K562 (cell line): ENCODE data around the gene MIDN. TPM values are rescaled to one million over a fixed set of nuclear protein-coding genes. Genes with fewer than 3 reads are reported as not detected.

Experiments
- CBX3 ChIP-seq, 2 experiments: IDR thresholded peaks; 1 replicate in 1 of 2; 2 replicates in 1 of 2; pipeline ENCODE4 v1.6.1; 2012; ENCODE audit warnings: inconsistent platforms in 2 of 2, low read length in 2 of 2, borderline replicate concordance in 1 of 2, control low read depth in 1 of 2
- CC2D1A ChIP-seq: fragments of 450-650 bp; IDR thresholded peaks from 2 replicates; pipeline ENCODE4 v1.6.1; 2017; ENCODE audit warnings: mild to moderate bottlenecking
- FOSL1 ChIP-seq: fragments of 200-800 bp; sonication (Bioruptor generic); conservative IDR thresholded peaks from 2 replicates; pipeline ENCODE4 v1.6.1; 2016; ENCODE audit warnings: missing genetic modification characterization, missing compliant biosample characterization
- FOXA1 ChIP-seq: fragments of 450-650 bp; IDR thresholded peaks from 2 replicates; pipeline ENCODE4 v1.6.1; 2016; ENCODE audit warnings: mild to moderate bottlenecking, borderline replicate concordance
- FOXK1 ChIP-seq: sonication (generic); formaldehyde crosslinking; IDR thresholded peaks from 2 replicates; pipeline ENCODE4 v1.8.0; 2022; ENCODE audit warnings: missing genetic modification reagents, mild to moderate bottlenecking, borderline replicate concordance
- GTF2A2 ChIP-seq: IDR thresholded peaks from 2 replicates; pipeline ENCODE4 v1.6.1; 2016; ENCODE audit warnings: mild to moderate bottlenecking, missing genetic modification characterization, missing compliant biosample characterization
- HEY1 ChIP-seq: fragments of 250-450 bp; sonication (Bioruptor Pico); IDR thresholded peaks from 2 replicates; pipeline ENCODE4 v1.5.0; 2020; ENCODE audit warnings: mild to moderate bottlenecking, moderate library complexity, borderline replicate concordance
- HOXB6 ChIP-seq: fragments of 250-450 bp; sonication (Bioruptor Pico); IDR thresholded peaks from 2 replicates; pipeline ENCODE4 v1.5.1; 2022; ENCODE audit warnings: mild to moderate bottlenecking, borderline replicate concordance
- NONO ChIP-seq, 2 experiments: fragments of 200-400 bp in 1 of 2; fragments of 450-650 bp in 1 of 2; formaldehyde crosslinking in 1 of 2; IDR thresholded peaks; 2 replicates each; pipeline ENCODE4 v1.6.1; 2017; ENCODE audit warnings: low read depth in 2 of 2, mild to moderate bottlenecking in 2 of 2, moderate library complexity in 2 of 2, low read length in 1 of 2
- ZNF347 ChIP-seq: fragments of 450-650 bp; formaldehyde crosslinking; IDR thresholded peaks from 2 replicates; pipeline ENCODE4 v1.4.0; 2020; ENCODE audit warnings: low read depth, mild to moderate bottlenecking, moderate library complexity
- ZNF668 ChIP-seq: fragments of 250-450 bp; sonication (Bioruptor Pico); IDR thresholded peaks from 2 replicates; pipeline ENCODE4 v1.8.0; 2022; ENCODE audit warnings: mild to moderate bottlenecking, inconsistent platforms
- polyA plus RNA-seq, 8 experiments: library from polyadenylated mRNA; depleted of rRNA in 4 of 8; stranded (reverse) in 5 of 8; unstranded in 3 of 8; fragments of >200 nt; fragmentation: Nextera tagmentation in 2 of 8; fragmentation: Illumina TruSeq in 1 of 8; extraction: Ambion mirVana in 2 of 8; extraction: Trizol in 1 of 8; gene quantifications; 2 replicates each; pipeline versions ENCODE4 v1.2.1 to v1.2.3, GENCODE V29; 2011 to 2014; ENCODE audit warnings: inconsistent platforms in 1 of 8, missing spikeins in 1 of 8
- total RNA-seq, 7 experiments: library from RNA; depleted of rRNA in 6 of 7; stranded (reverse); fragments of >200 nt in 6 of 7; fragmentation: Illumina TruSeq in 2 of 7; extraction: Trizol in 2 of 7; gene quantifications; 2 replicates each; pipeline versions ENCODE4 v1.2.1 to v1.2.3, GENCODE V29; 2011 to 2021; ENCODE audit warnings: low replicate concordance in 1 of 7
- TF ChIP-seq, protein P1 (sequence below): fragments of 450-650 bp; IDR thresholded peaks from 2 replicates; pipeline ENCODE4 v1.6.1; 2018; ENCODE audit not compliant: partially characterized antibody
- TF ChIP-seq, protein P2 (sequence below), 2 experiments: IDR thresholded peaks in 1 of 2; conservative IDR thresholded peaks in 1 of 2; 2 replicates each; pipeline ENCODE4 v1.6.1; 2016; ENCODE audit warnings: low read depth in 2 of 2, mild to moderate bottlenecking in 1 of 2, missing compliant biosample characterization in 1 of 2, missing genetic modification characterization in 1 of 2, moderate library complexity in 1 of 2
- TF ChIP-seq, protein P3 (sequence below): fragments of 250-450 bp; sonication (Bioruptor Pico); IDR thresholded peaks from 2 replicates; pipeline ENCODE4 v1.9.0; 2021; ENCODE audit warnings: mild to moderate bottlenecking
- TF ChIP-seq, protein P4 (sequence below): fragments of 450-650 bp; conservative IDR thresholded peaks from 2 replicates; pipeline ENCODE4 v1.6.1; 2016; ENCODE audit warnings: missing genetic modification characterization, low read depth, mild to moderate bottlenecking, missing compliant biosample characterization, moderate library complexity
- TF ChIP-seq, protein P5 (sequence below): sonication (generic); formaldehyde crosslinking; IDR thresholded peaks from 2 replicates; pipeline ENCODE4 v1.8.1; 2023; ENCODE audit warnings: mild to moderate bottlenecking, missing genetic modification reagents

MIDN gene
- total and polyA plus RNA-seq, 9 of the 15 experiments (the other 6 are each of a cell fraction or from before 2014, with no cell fraction given): 0.17 to 120 (median 10.1) TPM

DNA sequence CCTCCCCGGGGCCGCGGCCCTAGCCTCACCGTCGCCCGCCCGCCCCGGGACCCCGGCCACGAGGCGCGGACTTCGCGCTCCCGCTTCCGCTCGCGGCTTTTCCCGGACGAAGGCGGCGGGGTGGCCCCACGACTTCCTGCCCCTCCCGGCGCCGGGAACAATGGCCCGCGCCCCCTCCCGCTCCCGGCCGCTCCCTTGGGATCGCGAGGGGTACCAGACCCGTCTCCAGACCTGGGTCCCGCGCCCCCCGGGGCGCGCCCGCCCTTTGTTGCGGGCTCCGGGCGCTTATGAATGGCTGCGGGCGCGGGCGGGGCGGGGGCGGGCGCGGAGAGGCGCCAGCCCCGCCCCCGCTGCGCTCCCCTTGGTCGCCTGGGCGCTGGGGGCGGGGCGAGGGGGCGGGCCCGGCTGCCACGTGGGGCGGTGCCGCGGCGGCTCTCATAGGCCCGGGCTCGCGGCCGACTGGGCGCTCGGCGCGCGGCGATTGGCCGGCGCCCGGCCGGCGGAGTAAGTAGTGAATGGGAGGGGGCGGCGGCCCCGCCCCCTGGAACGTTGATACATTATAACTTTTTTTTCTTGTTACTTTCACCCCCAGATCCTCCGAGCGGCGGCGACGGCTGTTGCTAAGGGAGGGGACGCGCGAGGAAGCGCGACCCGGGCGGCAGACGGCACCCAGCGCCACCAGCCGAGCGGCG is 1.1 kb downstream of the MIDN start (continued):
- TF ChIP-seq, protein P1, sequence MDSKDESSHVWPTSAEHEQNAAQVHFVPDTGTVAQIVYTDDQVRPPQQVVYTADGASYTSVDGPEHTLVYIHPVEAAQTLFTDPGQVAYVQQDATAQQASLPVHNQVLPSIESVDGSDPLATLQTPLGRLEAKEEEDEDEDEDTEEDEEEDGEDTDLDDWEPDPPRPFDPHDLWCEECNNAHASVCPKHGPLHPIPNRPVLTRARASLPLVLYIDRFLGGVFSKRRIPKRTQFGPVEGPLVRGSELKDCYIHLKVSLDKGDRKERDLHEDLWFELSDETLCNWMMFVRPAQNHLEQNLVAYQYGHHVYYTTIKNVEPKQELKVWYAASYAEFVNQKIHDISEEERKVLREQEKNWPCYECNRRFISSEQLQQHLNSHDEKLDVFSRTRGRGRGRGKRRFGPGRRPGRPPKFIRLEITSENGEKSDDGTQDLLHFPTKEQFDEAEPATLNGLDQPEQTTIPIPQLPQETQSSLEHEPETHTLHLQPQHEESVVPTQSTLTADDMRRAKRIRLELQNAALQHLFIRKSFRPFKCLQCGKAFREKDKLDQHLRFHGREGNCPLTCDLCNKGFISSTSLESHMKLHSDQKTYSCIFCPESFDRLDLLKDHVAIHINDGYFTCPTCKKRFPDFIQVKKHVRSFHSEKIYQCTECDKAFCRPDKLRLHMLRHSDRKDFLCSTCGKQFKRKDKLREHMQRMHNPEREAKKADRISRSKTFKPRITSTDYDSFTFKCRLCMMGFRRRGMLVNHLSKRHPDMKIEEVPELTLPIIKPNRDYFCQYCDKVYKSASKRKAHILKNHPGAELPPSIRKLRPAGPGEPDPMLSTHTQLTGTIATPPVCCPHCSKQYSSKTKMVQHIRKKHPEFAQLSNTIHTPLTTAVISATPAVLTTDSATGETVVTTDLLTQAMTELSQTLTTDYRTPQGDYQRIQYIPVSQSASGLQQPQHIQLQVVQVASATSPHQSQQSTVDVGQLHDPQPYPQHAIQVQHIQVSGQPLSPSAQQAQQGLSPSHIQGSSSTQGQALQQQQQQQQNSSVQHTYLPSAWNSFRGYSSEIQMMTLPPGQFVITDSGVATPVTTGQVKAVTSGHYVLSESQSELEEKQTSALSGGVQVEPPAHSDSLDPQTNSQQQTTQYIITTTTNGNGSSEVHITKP: no peak
- TF ChIP-seq HEY1 (CRISPR knock-in tag) (no peak), HOXB6 (CRISPR knock-in tag) (no peak), ZNF668 (CRISPR knock-in tag) (no peak), FOSL1 (tag) (no peak), CC2D1A (no peak), NONO (IDR thresholded peaks at IDR 0.05; ENCODE audit: low read depth in 2 of 2, low read length in 1 of 2) (peak in 1 of 2 experiments; percentile 60; a peak in 3 of 4 replicates), ZNF347 (CRISPR knock-in tag) (no peak), FOXA1 (no peak), GTF2A2 (tag) (0 out of 2 replicates have a peak, but pooled peaks have one; percentile 39), FOXK1 (CRISPR knock-in tag) (no peak), CBX3 (IDR thresholded peaks at IDR 0.05; ENCODE audit: borderline replicate concordance in 1 of 2, low read length in 2 of 2) (peak in 1 of 2 experiments; percentile 21; a peak in 1 of 3 replicates)
- TF ChIP-seq, protein P2, sequence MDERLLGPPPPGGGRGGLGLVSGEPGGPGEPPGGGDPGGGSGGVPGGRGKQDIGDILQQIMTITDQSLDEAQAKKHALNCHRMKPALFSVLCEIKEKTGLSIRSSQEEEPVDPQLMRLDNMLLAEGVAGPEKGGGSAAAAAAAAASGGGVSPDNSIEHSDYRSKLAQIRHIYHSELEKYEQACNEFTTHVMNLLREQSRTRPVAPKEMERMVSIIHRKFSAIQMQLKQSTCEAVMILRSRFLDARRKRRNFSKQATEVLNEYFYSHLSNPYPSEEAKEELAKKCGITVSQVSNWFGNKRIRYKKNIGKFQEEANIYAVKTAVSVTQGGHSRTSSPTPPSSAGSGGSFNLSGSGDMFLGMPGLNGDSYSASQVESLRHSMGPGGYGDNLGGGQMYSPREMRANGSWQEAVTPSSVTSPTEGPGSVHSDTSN (CRISPR knock-in tag; IDR thresholded peaks at IDR 0.05; ENCODE audit: low read depth): no peak
- TF ChIP-seq, protein P2 (tag; conservative IDR thresholded peaks at IDR 0.05; ENCODE audit: low read depth): no peak
- TF ChIP-seq, protein P3, sequence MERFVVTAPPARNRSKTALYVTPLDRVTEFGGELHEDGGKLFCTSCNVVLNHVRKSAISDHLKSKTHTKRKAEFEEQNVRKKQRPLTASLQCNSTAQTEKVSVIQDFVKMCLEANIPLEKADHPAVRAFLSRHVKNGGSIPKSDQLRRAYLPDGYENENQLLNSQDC (CRISPR knock-in tag): no peak
- TF ChIP-seq, protein P4, sequence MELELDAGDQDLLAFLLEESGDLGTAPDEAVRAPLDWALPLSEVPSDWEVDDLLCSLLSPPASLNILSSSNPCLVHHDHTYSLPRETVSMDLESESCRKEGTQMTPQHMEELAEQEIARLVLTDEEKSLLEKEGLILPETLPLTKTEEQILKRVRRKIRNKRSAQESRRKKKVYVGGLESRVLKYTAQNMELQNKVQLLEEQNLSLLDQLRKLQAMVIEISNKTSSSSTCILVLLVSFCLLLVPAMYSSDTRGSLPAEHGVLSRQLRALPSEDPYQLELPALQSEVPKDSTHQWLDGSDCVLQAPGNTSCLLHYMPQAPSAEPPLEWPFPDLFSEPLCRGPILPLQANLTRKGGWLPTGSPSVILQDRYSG (tag): no peak
- TF ChIP-seq, protein P5, sequence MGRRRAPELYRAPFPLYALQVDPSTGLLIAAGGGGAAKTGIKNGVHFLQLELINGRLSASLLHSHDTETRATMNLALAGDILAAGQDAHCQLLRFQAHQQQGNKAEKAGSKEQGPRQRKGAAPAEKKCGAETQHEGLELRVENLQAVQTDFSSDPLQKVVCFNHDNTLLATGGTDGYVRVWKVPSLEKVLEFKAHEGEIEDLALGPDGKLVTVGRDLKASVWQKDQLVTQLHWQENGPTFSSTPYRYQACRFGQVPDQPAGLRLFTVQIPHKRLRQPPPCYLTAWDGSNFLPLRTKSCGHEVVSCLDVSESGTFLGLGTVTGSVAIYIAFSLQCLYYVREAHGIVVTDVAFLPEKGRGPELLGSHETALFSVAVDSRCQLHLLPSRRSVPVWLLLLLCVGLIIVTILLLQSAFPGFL (CRISPR knock-in tag): 0 out of 2 replicates have a peak, but pooled peaks have one; percentile 59
- TF ChIP-seq, all 486 proteins: peak for 80
